HepG2 (cell line): ENCODE results near the gene STAT5A. TPM values are rescaled to one million over a fixed set of nuclear protein-coding genes. Genes with fewer than 3 reads are reported as not detected.

Experiments used
- ATF7 ChIP-seq, 2 experiments: fragments of 450-650 bp in 1 of 2; sonication (generic) in 1 of 2; formaldehyde crosslinking in 1 of 2; IDR thresholded peaks; 2 replicates each; pipeline versions ENCODE4 v1.4.0 to v1.6.1; 2016 to 2020; ENCODE audit warnings: antibody characterized with exemption in 1 of 2, mild to moderate bottlenecking in 1 of 2, missing genetic modification reagents in 1 of 2
- FOXA3 ChIP-seq: IDR thresholded peaks from 2 replicates; pipeline ENCODE4 v1.6.1; 2016; ENCODE audit warnings: missing genetic modification reagents, missing compliant biosample characterization
- HES4 ChIP-seq: sonication (generic); formaldehyde crosslinking; IDR thresholded peaks from 2 replicates; pipeline ENCODE4 v1.9.0; 2021; ENCODE audit warnings: mild to moderate bottlenecking, missing genetic modification reagents, borderline replicate concordance
- HOXA3 ChIP-seq: sonication (generic); formaldehyde crosslinking; IDR thresholded peaks from 2 replicates; pipeline ENCODE4 v1.5.0; 2020; ENCODE audit warnings: missing genetic modification reagents
- MAFK ChIP-seq, 2 experiments: IDR thresholded peaks in 1 of 2; conservative IDR thresholded peaks in 1 of 2; 2 replicates each; pipeline ENCODE4 v1.6.1; 2011; ENCODE audit warnings: improper control_type of control experiment in 2 of 2, low read length in 2 of 2
- NFYC ChIP-seq: IDR thresholded peaks from 2 replicates; pipeline ENCODE4 v1.6.1; 2016; ENCODE audit warnings: missing genetic modification reagents, missing compliant biosample characterization
- NR2F1 ChIP-seq, 2 experiments: fragments of 450-650 bp in 1 of 2; formaldehyde crosslinking in 1 of 2; IDR thresholded peaks; 2 replicates each; pipeline versions ENCODE4 v1.5.0 to v1.6.1; 2016 to 2020; ENCODE audit warnings: mild to moderate bottlenecking in 1 of 2, missing compliant biosample characterization in 1 of 2, missing genetic modification reagents in 1 of 2, moderate library complexity in 1 of 2
- PHF8 ChIP-seq: sonication (generic); formaldehyde crosslinking; IDR thresholded peaks from 2 replicates; pipeline ENCODE4 v1.5.0; 2020; ENCODE audit warnings: missing genetic modification reagents
- SMC3 ChIP-seq: IDR thresholded peaks from 2 replicates; pipeline ENCODE4 v1.6.1; 2011; ENCODE audit warnings: low read length, improper control_type of control experiment
- SOX13 ChIP-seq, 3 experiments: fragments of 450-650 bp in 1 of 3; sonication (generic) in 1 of 3; formaldehyde crosslinking in 1 of 3; IDR thresholded peaks in 2 of 3; conservative IDR thresholded peaks in 1 of 3; 2 replicates each; pipeline versions ENCODE4 v1.5.0 to v1.6.1; 2016 to 2020; ENCODE audit warnings: antibody characterized with exemption in 1 of 3, mild to moderate bottlenecking in 1 of 3, missing compliant biosample characterization in 1 of 3, missing genetic modification reagents in 1 of 3, moderate library complexity in 1 of 3
- ZBTB20 ChIP-seq: sonication (generic); formaldehyde crosslinking; IDR thresholded peaks from 2 replicates; pipeline ENCODE4 v1.8.1; 2023; ENCODE audit warnings: missing genetic modification reagents, low read depth, mild to moderate bottlenecking, borderline replicate concordance
- ZIK1 ChIP-seq: sonication (generic); formaldehyde crosslinking; IDR thresholded peaks from 2 replicates; pipeline ENCODE4 v1.5.0; 2020; ENCODE audit warnings: mild to moderate bottlenecking, low read depth, missing genetic modification reagents, borderline replicate concordance
- ZNF143 ChIP-seq: sonication (generic); formaldehyde crosslinking; IDR thresholded peaks from 2 replicates; pipeline ENCODE4 v1.4.0; 2020; ENCODE audit warnings: missing genetic modification reagents
- ZNF333 ChIP-seq: sonication (generic); formaldehyde crosslinking; IDR thresholded peaks from 2 replicates; pipeline ENCODE4 v1.4.0; 2020; ENCODE audit warnings: mild to moderate bottlenecking, missing genetic modification reagents, borderline replicate concordance
- ZNF343 ChIP-seq: sonication (generic); formaldehyde crosslinking; IDR thresholded peaks from 2 replicates; pipeline ENCODE4 v1.4.0; 2020; ENCODE audit warnings: mild to moderate bottlenecking, missing genetic modification reagents
- ZNF607 ChIP-seq: sonication (generic); formaldehyde crosslinking; IDR thresholded peaks from 2 replicates; pipeline ENCODE4 v1.5.1; 2020; ENCODE audit warnings: missing genetic modification reagents, mild to moderate bottlenecking, borderline replicate concordance
- ZSCAN12 ChIP-seq: sonication (generic); formaldehyde crosslinking; IDR thresholded peaks from 2 replicates; pipeline ENCODE4 v1.9.0; 2021; ENCODE audit warnings: mild to moderate bottlenecking, missing genetic modification reagents
- ZSCAN9 ChIP-seq: IDR thresholded peaks from 2 replicates; pipeline ENCODE4 v1.6.1; 2016; ENCODE audit warnings: borderline replicate concordance
- polyA plus RNA-seq, 8 experiments: library from polyadenylated mRNA; depleted of rRNA in 3 of 8; stranded (reverse) in 7 of 8; unstranded in 1 of 8; fragments of >200 nt; fragmentation: Illumina TruSeq in 4 of 8; extraction: Trizol in 4 of 8; gene quantifications; 2 replicates each; pipeline versions ENCODE4 v1.2.1 to v1.2.3, GENCODE V29; 2011 to 2016; ENCODE audit warnings: low read depth in 4 of 8, missing spikeins in 1 of 8, mixed read lengths in 1 of 8; ENCODE audit not compliant: insufficient read depth in 1 of 8
- total RNA-seq, 5 experiments: library from RNA; depleted of rRNA; stranded (reverse); fragments of >200 nt; fragmentation: Illumina TruSeq; extraction: Trizol; gene quantifications; 2 replicates each; pipeline ENCODE4 v1.2.3, GENCODE V29; 2016; ENCODE audit warnings: low read depth in 1 of 5
- TF ChIP-seq, protein P1 (sequence below): sonication (generic); formaldehyde crosslinking; IDR thresholded peaks from 2 replicates; pipeline ENCODE4 v1.5.1; 2020; ENCODE audit warnings: missing genetic modification reagents, mild to moderate bottlenecking, borderline replicate concordance
- TF ChIP-seq, protein P2 (sequence below): sonication (generic); formaldehyde crosslinking; IDR thresholded peaks from 2 replicates; pipeline ENCODE4 v1.4.0; 2020; ENCODE audit warnings: missing genetic modification reagents, borderline replicate concordance
- TF ChIP-seq, protein P3 (sequence below): sonication (generic); formaldehyde crosslinking; IDR thresholded peaks from 2 replicates; pipeline ENCODE4 v1.4.0; 2020; ENCODE audit warnings: missing genetic modification reagents

The STAT5A gene
- total and polyA plus RNA-seq, 2 of the 13 experiments (the other 11 are each of a cell fraction or from before 2014, with no cell fraction given): 1.4 to 4.1 TPM

DNA sequence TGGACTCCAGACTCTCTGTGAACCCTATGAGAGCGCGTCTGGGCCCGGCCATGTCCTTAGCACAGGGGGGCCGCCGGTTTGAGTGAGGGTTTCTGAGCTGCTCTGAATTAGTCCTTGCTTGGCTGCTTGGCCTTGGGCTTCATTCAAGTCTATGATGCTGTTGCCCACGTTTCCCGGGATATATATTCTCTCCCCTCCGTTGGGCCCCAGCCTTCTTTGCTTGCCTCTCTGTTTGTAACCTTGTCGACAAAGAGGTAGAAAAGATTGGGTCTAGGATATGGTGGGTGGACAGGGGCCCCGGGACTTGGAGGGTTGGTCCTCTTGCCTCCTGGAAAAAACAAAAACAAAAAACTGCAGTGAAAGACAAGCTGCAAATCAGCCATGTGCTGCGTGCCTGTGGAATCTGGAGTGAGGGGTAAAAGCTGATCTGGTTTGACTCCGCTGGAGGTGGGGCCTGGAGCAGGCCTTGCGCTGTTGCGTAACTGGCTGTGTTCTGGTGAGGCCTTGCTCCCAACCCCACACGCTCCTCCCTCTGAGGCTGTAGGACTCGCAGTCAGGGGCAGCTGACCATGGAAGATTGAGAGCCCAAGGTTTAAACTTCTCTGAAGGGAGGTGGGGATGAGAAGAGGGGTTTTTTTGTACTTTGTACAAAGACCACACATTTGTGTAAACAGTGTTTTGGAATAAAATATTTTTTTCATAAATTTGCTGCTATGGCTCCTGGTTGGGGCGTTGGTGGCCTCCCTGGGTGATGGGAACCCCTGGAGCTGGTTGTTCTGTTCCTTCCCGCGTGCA is 23.1 kb downstream of the STAT5A start (continued):
- TF ChIP-seq ZNF143 (peak; percentile 35; the same call in 1 of the 2 replicates), HOXA3 (CRISPR knock-in tag) (peak; percentile 91), ZSCAN12 (CRISPR knock-in tag) (no peak), SMC3 (peak; percentile 19; the same call in 1 of the 2 replicates), ATF7 (IDR thresholded peaks at IDR 0.05) (no peak), ATF7 (CRISPR knock-in tag; IDR thresholded peaks at IDR 0.05) (peak; percentile 45; the same call in 1 of the 2 replicates), MAFK (conservative IDR thresholded peaks at IDR 0.05 in 1 of 2, IDR thresholded peaks at IDR 0.05 in 1 of 2; ENCODE audit: low read length in 2 of 2) (no peak), ZIK1 (CRISPR knock-in tag) (0 out of 2 replicates have a peak, but pooled peaks have one; percentile 53), HES4 (CRISPR knock-in tag) (0 out of 2 replicates have a peak, but pooled peaks have one; percentile 32), ZNF343 (CRISPR knock-in tag) (no peak), NR2F1 (CRISPR knock-in tag; IDR thresholded peaks at IDR 0.05) (0 out of 4 replicates have a peak, but pooled peaks of 1 of the 2 experiments have one; percentile 40), NFYC (CRISPR knock-in tag) (0 out of 2 replicates have a peak, but pooled peaks have one; percentile 10), FOXA3 (peak; percentile 76), ZSCAN9 (CRISPR knock-in tag) (peak; percentile 53; the same call in 1 of the 2 replicates), ZBTB20 (CRISPR knock-in tag) (peak; percentile 64; the same call in 1 of the 2 replicates), PHF8 (peak; percentile 57), SOX13 (IDR thresholded peaks at IDR 0.05) (0 out of 2 replicates have a peak, but pooled peaks have one; percentile 40), SOX13 (CRISPR knock-in tag; conservative IDR thresholded peaks at IDR 0.05 in 1 of 2, IDR thresholded peaks at IDR 0.05 in 1 of 2) (peak in 1 of 2 experiments; percentile 70; a peak in 2 of 4 replicates), ZNF607 (CRISPR knock-in tag) (no peak), ZNF333 (CRISPR knock-in tag) (peak; percentile 82; the same call in 1 of the 2 replicates)
- TF ChIP-seq, protein P1, sequence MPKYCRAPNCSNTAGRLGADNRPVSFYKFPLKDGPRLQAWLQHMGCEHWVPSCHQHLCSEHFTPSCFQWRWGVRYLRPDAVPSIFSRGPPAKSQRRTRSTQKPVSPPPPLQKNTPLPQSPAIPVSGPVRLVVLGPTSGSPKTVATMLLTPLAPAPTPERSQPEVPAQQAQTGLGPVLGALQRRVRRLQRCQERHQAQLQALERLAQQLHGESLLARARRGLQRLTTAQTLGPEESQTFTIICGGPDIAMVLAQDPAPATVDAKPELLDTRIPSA (CRISPR knock-in tag): no peak
- TF ChIP-seq, protein P2, sequence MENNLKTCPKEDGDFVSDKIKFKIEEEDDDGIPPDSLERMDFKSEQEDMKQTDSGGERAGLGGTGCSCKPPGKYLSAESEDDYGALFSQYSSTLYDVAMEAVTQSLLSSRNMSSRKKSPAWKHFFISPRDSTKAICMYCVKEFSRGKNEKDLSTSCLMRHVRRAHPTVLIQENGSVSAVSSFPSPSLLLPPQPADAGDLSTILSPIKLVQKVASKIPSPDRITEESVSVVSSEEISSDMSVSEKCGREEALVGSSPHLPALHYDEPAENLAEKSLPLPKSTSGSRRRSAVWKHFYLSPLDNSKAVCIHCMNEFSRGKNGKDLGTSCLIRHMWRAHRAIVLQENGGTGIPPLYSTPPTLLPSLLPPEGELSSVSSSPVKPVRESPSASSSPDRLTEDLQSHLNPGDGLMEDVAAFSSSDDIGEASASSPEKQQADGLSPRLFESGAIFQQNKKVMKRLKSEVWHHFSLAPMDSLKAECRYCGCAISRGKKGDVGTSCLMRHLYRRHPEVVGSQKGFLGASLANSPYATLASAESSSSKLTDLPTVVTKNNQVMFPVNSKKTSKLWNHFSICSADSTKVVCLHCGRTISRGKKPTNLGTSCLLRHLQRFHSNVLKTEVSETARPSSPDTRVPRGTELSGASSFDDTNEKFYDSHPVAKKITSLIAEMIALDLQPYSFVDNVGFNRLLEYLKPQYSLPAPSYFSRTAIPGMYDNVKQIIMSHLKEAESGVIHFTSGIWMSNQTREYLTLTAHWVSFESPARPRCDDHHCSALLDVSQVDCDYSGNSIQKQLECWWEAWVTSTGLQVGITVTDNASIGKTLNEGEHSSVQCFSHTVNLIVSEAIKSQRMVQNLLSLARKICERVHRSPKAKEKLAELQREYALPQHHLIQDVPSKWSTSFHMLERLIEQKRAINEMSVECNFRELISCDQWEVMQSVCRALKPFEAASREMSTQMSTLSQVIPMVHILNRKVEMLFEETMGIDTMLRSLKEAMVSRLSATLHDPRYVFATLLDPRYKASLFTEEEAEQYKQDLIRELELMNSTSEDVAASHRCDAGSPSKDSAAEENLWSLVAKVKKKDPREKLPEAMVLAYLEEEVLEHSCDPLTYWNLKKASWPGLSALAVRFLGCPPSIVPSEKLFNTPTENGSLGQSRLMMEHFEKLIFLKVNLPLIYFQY (CRISPR knock-in tag): peak; percentile 69; the same call in 1 of the 2 replicates
- TF ChIP-seq, protein P3, sequence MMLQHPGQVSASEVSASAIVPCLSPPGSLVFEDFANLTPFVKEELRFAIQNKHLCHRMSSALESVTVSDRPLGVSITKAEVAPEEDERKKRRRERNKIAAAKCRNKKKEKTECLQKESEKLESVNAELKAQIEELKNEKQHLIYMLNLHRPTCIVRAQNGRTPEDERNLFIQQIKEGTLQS: peak; percentile 73; the same call in 1 of the 2 replicates
